Tibial nerve (tissue), 4 donors: Measurements from ENCODE around the gene CD209. TPM values are rescaled to one million over a fixed set of nuclear protein-coding genes. Genes with fewer than 3 reads are reported as not detected.

Source experiments
- DNase-seq, 2 donors: peaks; one replicate each; pipeline ENCODE4 v3.0.0-alpha.2; 2019; ENCODE audit warnings: low spot score in 2 of 2
- H3K27ac ChIP-seq, 4 donors: fragments of 200-600 bp; sonication (generic) in 3 of 4; one replicate each; pipeline ENCODE4 v1.5.1; 2017 to 2019; ENCODE audit warnings: mild to moderate bottlenecking in 1 of 4
- H3K27me3 ChIP-seq, 2 donors: fragments of 200-600 bp; sonication (generic) in 1 of 2; one replicate each; pipeline versions ENCODE4 v1.5.1 to v1.6.0; 2017 to 2019
- H3K36me3 ChIP-seq, 3 donors: fragments of 200-600 bp; sonication (generic); one replicate each; pipeline ENCODE4 v1.5.1; 2018 to 2019
- H3K4me1 ChIP-seq, 4 donors: fragments of 200-600 bp; sonication (generic) in 3 of 4; one replicate each; pipeline ENCODE4 v1.5.1; 2017 to 2019
- H3K4me3 ChIP-seq, 4 donors: fragments of 200-600 bp; sonication (generic) in 3 of 4; one replicate each; pipeline ENCODE4 v1.5.1; 2017 to 2019; ENCODE audit warnings: mild to moderate bottlenecking in 1 of 4, moderate library complexity in 1 of 4
- H3K9me3 ChIP-seq, 4 donors: fragments of 200-600 bp; sonication (generic) in 3 of 4; one replicate each; pipeline ENCODE4 v1.5.1; 2017 to 2019
- CTCF ChIP-seq, 5 experiments: fragments of 200-600 bp in 3 of 5; fragments of 450-650 bp in 2 of 5; sonication (generic) in 3 of 5; IDR thresholded peaks; one replicate each; pipeline ENCODE4 v1.5.1; 2016 to 2019; ENCODE audit warnings: antibody characterized with exemption in 5 of 5, mild to moderate bottlenecking in 3 of 5, moderate library complexity in 2 of 5
- EP300 ChIP-seq, 2 donors: sonication (generic); formaldehyde crosslinking; IDR thresholded peaks; one replicate each; pipeline ENCODE4 v1.6.1; 2017; ENCODE audit warnings: antibody characterized with exemption in 2 of 2, mild to moderate bottlenecking in 1 of 2
- POLR2A ChIP-seq, 2 donors: fragments of 450-650 bp; IDR thresholded peaks; one replicate each; pipeline ENCODE4 v1.6.1; 2017; ENCODE audit warnings: antibody characterized with exemption in 2 of 2, mild to moderate bottlenecking in 2 of 2, moderate library complexity in 2 of 2
- WGBS, 2 donors: methylation state at CpG; one replicate each; pipeline ENCODE4 v1.1.5; 2018; 5-methylcytosine and 5-hydroxymethylcytosine counted together
- total RNA-seq, 4 donors: library from RNA; depleted of rRNA; stranded (reverse); fragments of >200 nt; gene quantifications; one replicate each; pipeline ENCODE4 v1.1.0, GENCODE V29; 2016

The CD209 gene
- total RNA-seq, 4 donors from 2014 or later: 2.6 to 12.6 (median 5.0) TPM

GRCh38 chr19:7722231-7722651 is 25.1 kb downstream of the CD209 start:
- no peak for DNase-seq
- no peaks in the 10 kb centered on the region for H3K4me1 ChIP-seq
- H3K9me3 ChIP-seq: peaks cover 0 to 8% (median 0%) of the 10 kb centered on the region in 4 donors
- H3K4me3 ChIP-seq: no peak overlapping the region
- WGBS, 2 donors: 61 to 63% methylated on average over 5 of the region's 5 CpGs
- H3K27ac ChIP-seq: no peak overlapping the region
- no peaks in the 10 kb centered on the region for H3K36me3 ChIP-seq
- H3K27me3 ChIP-seq: no peaks in the 10 kb centered on the region
- no peak for TF ChIP-seq CTCF (IDR thresholded peaks at IDR 0.05)
- TF ChIP-seq EP300 (IDR thresholded peaks at IDR 0.05): no peak
- no peak for TF ChIP-seq POLR2A (IDR thresholded peaks at IDR 0.05)

GRCh38 chr19:7720351-7720750 is 27.0 kb downstream of the CD209 start:
- Histone ChIP-seq H3K9me3 (peaks cover 0 to 19% (median 0%) of the 10 kb centered on the region in 4 donors), H3K27me3 (no peaks in the 10 kb centered on the region), H3K4me3 (no peak overlapping the region), H3K4me1 (no peaks in the 10 kb centered on the region), H3K27ac (no peak overlapping the region), H3K36me3 (no peaks in the 10 kb centered on the region)
- 71 to 87% methylated on average over 6 of the region's 6 CpGs for WGBS, 2 donors
- TF ChIP-seq CTCF (IDR thresholded peaks at IDR 0.05) (no peak), EP300 (IDR thresholded peaks at IDR 0.05) (no peak), POLR2A (IDR thresholded peaks at IDR 0.05) (no peak)
- no peak for DNase-seq

- Histone ChIP-seq H3K36me3 (no peaks in the 10 kb centered on the region), H3K27me3 (no peaks in the 10 kb centered on the region), H3K9me3 (peaks cover 0 to 19% (median 0%) of the 10 kb centered on the region in 4 donors), H3K27ac (no peak overlapping the region), H3K4me3 (no peak overlapping the region), H3K4me1 (no peaks in the 10 kb centered on the region)
- no peak for DNase-seq
- WGBS, 2 donors: 57 to 65% methylated on average over 8 of the region's 8 CpGs
- TF ChIP-seq CTCF (IDR thresholded peaks at IDR 0.05) (no peak), EP300 (IDR thresholded peaks at IDR 0.05) (no peak)
These were observed 28.7 kb downstream of the CD209 start for GRCh38 chr19:7718668-7719067.

- no peak for DNase-seq
- Histone ChIP-seq H3K4me3 (no peak overlapping the region), H3K27ac (no peak overlapping the region), H3K4me1 (no peaks in the 10 kb centered on the region), H3K36me3 (no peaks in the 10 kb centered on the region), H3K27me3 (no peaks in the 10 kb centered on the region), H3K9me3 (peaks cover 0 to 19% (median 0%) of the 10 kb centered on the region in 4 donors)
- no peak for TF ChIP-seq POLR2A (IDR thresholded peaks at IDR 0.05)
- TF ChIP-seq CTCF (IDR thresholded peaks at IDR 0.05): no peak
- no peak for TF ChIP-seq EP300 (IDR thresholded peaks at IDR 0.05)
- 73 to 84% methylated on average over 1 of the region's 1 CpG for WGBS, 2 donors
These were observed 30.6 kb downstream of the CD209 start for GRCh38 chr19:7716762-7717161.

GRCh38 chr19:7715671-7716070 is 31.7 kb downstream of the CD209 start:
- Histone ChIP-seq H3K4me3 (no peak overlapping the region), H3K27me3 (no peaks in the 10 kb centered on the region), H3K36me3 (no peaks in the 10 kb centered on the region), H3K27ac (no peak overlapping the region), H3K9me3 (peaks cover 0 to 19% (median 0%) of the 10 kb centered on the region in 4 donors), H3K4me1 (no peaks in the 10 kb centered on the region)
- DNase-seq: no peak
- WGBS, 2 donors: 65 to 78% methylated on average over 1 of the region's 1 CpG
- TF ChIP-seq EP300 (IDR thresholded peaks at IDR 0.05): no peak
- no peak for TF ChIP-seq CTCF (IDR thresholded peaks at IDR 0.05)
- TF ChIP-seq POLR2A (IDR thresholded peaks at IDR 0.05): no peak
